ENCODE results near the gene ZBTB40.

DNA sequence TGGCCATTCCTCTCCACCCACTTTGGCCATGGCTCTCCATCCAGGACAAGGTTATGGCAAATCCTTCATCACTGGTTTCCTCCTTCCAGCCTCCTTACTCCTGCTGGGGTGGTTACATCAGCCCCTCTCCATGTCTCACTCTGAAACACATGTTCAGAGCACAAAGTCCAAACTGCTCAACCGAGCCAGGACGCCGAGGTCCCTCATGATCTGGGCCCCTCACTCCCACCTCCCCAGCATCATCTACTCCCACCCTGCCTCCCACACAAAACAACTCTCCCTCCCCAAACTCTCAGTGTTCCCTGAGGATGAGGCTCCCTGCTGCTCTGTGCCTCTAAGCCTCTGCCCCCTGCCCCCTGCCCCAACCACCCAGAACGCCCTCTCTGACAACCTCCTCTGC lies 33.3 kb upstream of the ZBTB40 start:
- TF ChIP-seq, protein P1, sequence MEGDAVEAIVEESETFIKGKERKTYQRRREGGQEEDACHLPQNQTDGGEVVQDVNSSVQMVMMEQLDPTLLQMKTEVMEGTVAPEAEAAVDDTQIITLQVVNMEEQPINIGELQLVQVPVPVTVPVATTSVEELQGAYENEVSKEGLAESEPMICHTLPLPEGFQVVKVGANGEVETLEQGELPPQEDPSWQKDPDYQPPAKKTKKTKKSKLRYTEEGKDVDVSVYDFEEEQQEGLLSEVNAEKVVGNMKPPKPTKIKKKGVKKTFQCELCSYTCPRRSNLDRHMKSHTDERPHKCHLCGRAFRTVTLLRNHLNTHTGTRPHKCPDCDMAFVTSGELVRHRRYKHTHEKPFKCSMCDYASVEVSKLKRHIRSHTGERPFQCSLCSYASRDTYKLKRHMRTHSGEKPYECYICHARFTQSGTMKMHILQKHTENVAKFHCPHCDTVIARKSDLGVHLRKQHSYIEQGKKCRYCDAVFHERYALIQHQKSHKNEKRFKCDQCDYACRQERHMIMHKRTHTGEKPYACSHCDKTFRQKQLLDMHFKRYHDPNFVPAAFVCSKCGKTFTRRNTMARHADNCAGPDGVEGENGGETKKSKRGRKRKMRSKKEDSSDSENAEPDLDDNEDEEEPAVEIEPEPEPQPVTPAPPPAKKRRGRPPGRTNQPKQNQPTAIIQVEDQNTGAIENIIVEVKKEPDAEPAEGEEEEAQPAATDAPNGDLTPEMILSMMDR (IDR thresholded peaks at IDR 0.05), result no peak
- TF ChIP-seq NFIC (IDR thresholded peaks at IDR 0.05; ENCODE audit: borderline replicate concordance), result no peak
